GM23248 (cell line): ENCODE data around the gene SCGB1C1.

Experiments used
- EZH2 ChIP-seq: fragments of 200-600 bp; sonication (generic); IDR thresholded peaks from 2 replicates; pipeline ENCODE4 v1.6.1; 2018; ENCODE audit warnings: antibody characterized with exemption, mild to moderate bottlenecking; ENCODE audit not compliant: insufficient read depth, poor library complexity, severe bottlenecking
- EZH2phosphoT487 ChIP-seq: fragments of 200-600 bp; sonication (generic); IDR thresholded peaks from 2 replicates; pipeline ENCODE4 v1.6.1; 2018; ENCODE audit warnings: antibody characterized with exemption, moderate library complexity, mild to moderate bottlenecking, low read depth; ENCODE audit not compliant: insufficient read depth

DNA sequence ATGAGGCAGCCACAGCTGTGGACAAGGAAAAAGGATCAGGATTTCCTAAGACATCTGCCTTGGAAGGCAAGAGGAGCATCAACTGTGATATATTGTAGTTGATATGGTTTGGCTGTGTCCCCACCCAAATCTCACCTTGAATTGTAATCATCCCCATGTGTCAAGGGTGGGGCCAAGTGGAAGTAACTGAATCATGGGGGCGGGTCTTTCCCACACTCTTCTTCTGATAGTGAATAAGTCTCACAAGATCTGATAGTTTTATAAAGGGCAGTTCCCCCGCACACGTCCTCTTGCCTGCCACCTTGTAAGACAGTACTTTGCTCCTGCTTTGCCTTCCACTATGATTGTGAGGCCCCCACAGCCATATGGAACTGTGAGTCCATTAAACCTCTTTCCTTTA is 24.8 kb downstream of the SCGB1C1 start:
- TF ChIP-seq EZH2phosphoT487 (no peak), EZH2 (no peak)
